Measurements from ENCODE around the gene SLC25A26.

The SLC25A26 gene

GRCh38 chr3:66425032-66425431 lies 204.2 kb downstream of the SLC25A26 start:
- TF ChIP-seq CTCF (IDR thresholded peaks at IDR 0.05; ENCODE audit: control insufficient read depth, insufficient read depth, low read depth, low read length, missing control alignments), result no peak
- no peak overlapping the region for H3K4me3 ChIP-seq (ENCODE audit: control insufficient read depth, low read depth, low read length)
- no peak for DNase-seq (ENCODE audit: low read depth)

GRCh38 chr3:66425576-66426114 lies 204.8 kb downstream of the SLC25A26 start:
- no peak overlapping the region for H3K4me3 ChIP-seq (ENCODE audit: control insufficient read depth, low read depth, low read length)
- no peak for DNase-seq (ENCODE audit: low read depth)
- TF ChIP-seq CTCF (IDR thresholded peaks at IDR 0.05; ENCODE audit: control insufficient read depth, insufficient read depth, low read depth, low read length, missing control alignments), result no peak

- no peak for DNase-seq (ENCODE audit: low read depth)
- TF ChIP-seq CTCF (IDR thresholded peaks at IDR 0.05; ENCODE audit: control insufficient read depth, insufficient read depth, low read depth, low read length, missing control alignments), result no peak
Measured at GRCh38 chr3:66426135-66426534, 205.3 kb downstream of the SLC25A26 start.

GRCh38 chr3:66427352-66427751 lies 206.6 kb downstream of the SLC25A26 start:
- no peak for DNase-seq (ENCODE audit: low read depth)
- H3K4me3 ChIP-seq (ENCODE audit: control insufficient read depth, low read depth, low read length), result no peak overlapping the region
- no peak for TF ChIP-seq CTCF (IDR thresholded peaks at IDR 0.05; ENCODE audit: control insufficient read depth, insufficient read depth, low read depth, low read length, missing control alignments)

More at GRCh38 chr3:66426135-66426534, 205.3 kb downstream of the SLC25A26 start:
- H3K4me3 ChIP-seq (ENCODE audit: control insufficient read depth, low read depth, low read length), result no peak overlapping the region

GRCh38 chr3:66427951-66428474 lies 207.2 kb downstream of the SLC25A26 start:
- DNase-seq (ENCODE audit: low read depth), result no peak
- no peak overlapping the region for H3K4me3 ChIP-seq (ENCODE audit: control insufficient read depth, low read depth, low read length)
- TF ChIP-seq CTCF (IDR thresholded peaks at IDR 0.05; ENCODE audit: control insufficient read depth, insufficient read depth, low read depth, low read length, missing control alignments), result no peak

Data from AG09309 (cell line).